H1 (cell line): ENCODE measurements around the gene ZDHHC1. TPM values are rescaled to one million over a fixed set of nuclear protein-coding genes. Genes with fewer than 3 reads are reported as not detected.

Experiments used
- CEBPB ChIP-seq: IDR thresholded peaks from 2 replicates; pipeline ENCODE4 v1.6.1; 2012; ENCODE audit warnings: low read depth, low read length
- CREB1 ChIP-seq: IDR thresholded peaks from 2 replicates; pipeline ENCODE4 v1.6.1; 2012; ENCODE audit warnings: inconsistent platforms
- GTF2F1 ChIP-seq: IDR thresholded peaks from 2 replicates; pipeline ENCODE4 v1.6.1; 2012; ENCODE audit warnings: low read depth, low read length, improper control_type of control experiment, borderline replicate concordance
- JUND ChIP-seq: IDR thresholded peaks from 2 replicates; pipeline ENCODE4 v1.6.1; 2011; ENCODE audit warnings: mild to moderate bottlenecking, improper control_type of control experiment, low read length
- SP2 ChIP-seq: IDR thresholded peaks from 2 replicates; pipeline ENCODE4 v1.6.1; 2012; ENCODE audit warnings: mild to moderate bottlenecking, low read length, inconsistent platforms
- TAF7 ChIP-seq: optimal IDR thresholded peaks from 2 replicates; pipeline ENCODE3; 2011; ENCODE audit warnings: low read depth, mild to moderate bottlenecking, inconsistent platforms, low read length, moderate library complexity, borderline replicate concordance
- TBP ChIP-seq: IDR thresholded peaks from 2 replicates; pipeline ENCODE4 v1.6.1; 2011; ENCODE audit warnings: low read depth, low read length, improper control_type of control experiment
- polyA plus RNA-seq, 7 experiments: library from polyadenylated mRNA; depleted of rRNA in 3 of 7; stranded (reverse) in 5 of 7; unstranded in 2 of 7; fragments of >200 nt in 5 of 7; fragments of 200-250 nt in 2 of 7; gene quantifications; 1 replicate in 5 of 7; 2 replicates in 1 of 7; 4 replicates in 1 of 7; pipeline versions ENCODE4 v1.2.1 to v1.2.3, GENCODE V29; 2011 to 2013; ENCODE audit warnings: missing spikeins in 2 of 7, mixed read lengths in 2 of 7
- total RNA-seq: library from RNA; stranded (reverse); fragmentation: NEBNext Ultra II Directional; extraction: Animal tissue kit (Norgen Biotek cat#: 25700); gene quantifications from 2 replicates; pipeline ENCODE4 v1.2.1, GENCODE V29; 2021
- TF ChIP-seq, protein P1 (sequence below): IDR thresholded peaks from 2 replicates; pipeline ENCODE4 v1.6.1; 2011; ENCODE audit warnings: low read length, improper control_type of control experiment

ZDHHC1 gene
- total and polyA plus RNA-seq, 2 of the 8 experiments (the other 6 are each of a cell fraction or from before 2014, with no cell fraction given): 3.1 to 4.9 TPM

DNA sequence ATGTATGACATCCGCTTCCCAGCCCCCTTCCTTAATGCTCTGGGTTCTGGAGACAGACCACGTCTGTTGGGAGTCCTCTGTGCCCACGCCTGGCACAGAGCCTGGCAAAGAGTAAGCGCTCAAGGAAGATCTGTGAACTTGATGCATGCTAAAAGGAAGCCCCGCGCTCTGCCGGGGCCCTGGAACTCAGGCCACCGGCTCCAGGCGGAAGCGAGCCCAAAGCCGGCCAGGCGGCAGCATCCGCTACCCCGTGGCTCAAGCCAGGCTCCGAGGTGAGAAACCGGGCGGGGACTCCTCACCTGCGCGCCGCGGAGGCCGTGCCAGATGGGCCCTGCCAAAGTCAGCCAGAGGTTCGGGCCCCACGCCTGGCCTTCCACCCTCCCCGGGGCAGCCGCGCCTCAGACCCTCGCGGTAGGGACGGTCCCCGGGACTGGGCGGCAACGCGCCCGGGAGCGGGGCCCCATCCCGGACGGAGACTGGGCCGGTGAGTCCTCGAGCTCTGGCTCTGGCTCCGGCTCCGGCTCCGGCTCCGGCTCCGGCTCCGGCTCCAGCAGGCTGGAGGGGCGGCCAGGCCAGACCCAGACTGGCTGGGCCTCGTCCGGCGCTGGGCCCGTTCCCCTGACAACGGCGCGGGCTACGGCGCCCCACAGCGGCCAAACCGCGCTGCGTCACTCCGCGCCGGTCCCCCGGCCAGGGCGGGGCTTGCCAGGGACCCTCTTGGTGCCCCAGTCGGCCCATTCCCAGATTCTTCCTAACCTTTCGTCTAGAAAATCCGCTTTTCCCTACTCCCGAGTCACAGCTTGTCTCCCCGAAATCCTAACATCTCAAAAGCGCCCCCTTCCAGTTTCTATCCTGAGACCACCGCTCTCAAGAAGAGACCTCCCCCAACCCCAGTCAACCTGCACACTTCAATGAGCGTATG is at the start of gene ZDHHC1 (continued):
- TF ChIP-seq GTF2F1 (no peak), CEBPB (peak; percentile 28; the same call in 1 of the 2 replicates), TAF7 (peak; percentile 28), JUND (no peak), TBP (no peak; the same call in 1 of the 2 replicates), SP2 (no peak), CREB1 (peak; percentile 79)
- TF ChIP-seq, protein P1, sequence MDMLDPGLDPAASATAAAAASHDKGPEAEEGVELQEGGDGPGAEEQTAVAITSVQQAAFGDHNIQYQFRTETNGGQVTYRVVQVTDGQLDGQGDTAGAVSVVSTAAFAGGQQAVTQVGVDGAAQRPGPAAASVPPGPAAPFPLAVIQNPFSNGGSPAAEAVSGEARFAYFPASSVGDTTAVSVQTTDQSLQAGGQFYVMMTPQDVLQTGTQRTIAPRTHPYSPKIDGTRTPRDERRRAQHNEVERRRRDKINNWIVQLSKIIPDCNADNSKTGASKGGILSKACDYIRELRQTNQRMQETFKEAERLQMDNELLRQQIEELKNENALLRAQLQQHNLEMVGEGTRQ: no peak
- TF ChIP-seq, all 59 proteins: peak for 12
